ENCODE data around the gene CHD9. TPM values are rescaled to one million over a fixed set of nuclear protein-coding genes. Genes with fewer than 3 reads are reported as not detected.
A peak's percentile ranks its signal among the peaks of the same experiment; 100 is the strongest.

CHD9 gene
- total RNA-seq, 2 donors from 2014 or later = 56.3 to 62.6 TPM

DNA sequence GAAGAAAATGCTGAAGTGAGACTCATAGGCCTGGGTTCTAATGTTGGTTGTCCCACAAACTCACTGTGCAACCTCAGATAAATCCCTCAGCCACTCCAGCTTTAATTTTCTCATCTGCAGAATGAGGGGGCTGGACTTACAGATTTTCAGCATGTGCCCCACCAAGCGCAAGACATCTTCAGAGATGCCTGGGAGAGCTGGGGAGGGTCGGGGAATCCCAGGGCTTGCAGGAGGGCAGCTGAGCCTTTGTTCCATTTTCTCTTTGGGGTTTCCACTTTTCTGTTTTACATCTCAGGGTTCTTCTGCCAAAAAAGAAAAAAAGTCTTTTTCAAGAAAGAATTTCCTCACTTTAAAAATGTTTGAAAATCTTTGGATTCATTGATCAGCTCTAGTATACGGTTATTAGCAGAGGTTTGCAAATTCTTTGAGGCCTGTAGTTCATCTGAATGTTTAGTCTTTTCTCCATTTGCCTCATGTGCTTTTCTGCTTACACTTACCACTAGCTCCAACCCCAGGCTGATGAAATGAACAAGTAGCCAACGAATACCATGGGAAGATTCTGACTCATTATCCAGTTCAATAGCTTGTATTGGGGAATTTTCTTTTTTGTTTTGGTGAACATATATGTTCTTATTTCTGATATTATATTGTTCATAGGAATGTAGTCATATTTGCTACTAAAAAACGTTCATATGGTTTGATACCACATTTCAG lies 56.4 kb downstream of the CHD9 start:
- DNase-seq (ENCODE audit: low spot score) = no peak
- Histone ChIP-seq H3K4me3 (no peak overlapping the region), H3K27me3 (replicated peaks; ENCODE audit: insufficient read depth) (no peaks in the 10 kb centered on the region), H3K9me3 (no peaks in the 10 kb centered on the region), H3K36me3 (no peaks in the 10 kb centered on the region), H3K27ac (no peak overlapping the region), H3K4me1 (replicated peaks) (no peaks in the 10 kb centered on the region)
- intact Hi-C loops (cut with DNase I) = no loop called here
- TF ChIP-seq POLR2A (IDR thresholded peaks at IDR 0.05) = no peak
- TF ChIP-seq POLR2AphosphoS5 (IDR thresholded peaks at IDR 0.05) = no peak
- TF ChIP-seq, protein P1, sequence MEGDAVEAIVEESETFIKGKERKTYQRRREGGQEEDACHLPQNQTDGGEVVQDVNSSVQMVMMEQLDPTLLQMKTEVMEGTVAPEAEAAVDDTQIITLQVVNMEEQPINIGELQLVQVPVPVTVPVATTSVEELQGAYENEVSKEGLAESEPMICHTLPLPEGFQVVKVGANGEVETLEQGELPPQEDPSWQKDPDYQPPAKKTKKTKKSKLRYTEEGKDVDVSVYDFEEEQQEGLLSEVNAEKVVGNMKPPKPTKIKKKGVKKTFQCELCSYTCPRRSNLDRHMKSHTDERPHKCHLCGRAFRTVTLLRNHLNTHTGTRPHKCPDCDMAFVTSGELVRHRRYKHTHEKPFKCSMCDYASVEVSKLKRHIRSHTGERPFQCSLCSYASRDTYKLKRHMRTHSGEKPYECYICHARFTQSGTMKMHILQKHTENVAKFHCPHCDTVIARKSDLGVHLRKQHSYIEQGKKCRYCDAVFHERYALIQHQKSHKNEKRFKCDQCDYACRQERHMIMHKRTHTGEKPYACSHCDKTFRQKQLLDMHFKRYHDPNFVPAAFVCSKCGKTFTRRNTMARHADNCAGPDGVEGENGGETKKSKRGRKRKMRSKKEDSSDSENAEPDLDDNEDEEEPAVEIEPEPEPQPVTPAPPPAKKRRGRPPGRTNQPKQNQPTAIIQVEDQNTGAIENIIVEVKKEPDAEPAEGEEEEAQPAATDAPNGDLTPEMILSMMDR (IDR thresholded peaks at IDR 0.05) = no peak
- WGBS = 81% methylated on average over 5 of the region's 5 CpGs

DNA sequence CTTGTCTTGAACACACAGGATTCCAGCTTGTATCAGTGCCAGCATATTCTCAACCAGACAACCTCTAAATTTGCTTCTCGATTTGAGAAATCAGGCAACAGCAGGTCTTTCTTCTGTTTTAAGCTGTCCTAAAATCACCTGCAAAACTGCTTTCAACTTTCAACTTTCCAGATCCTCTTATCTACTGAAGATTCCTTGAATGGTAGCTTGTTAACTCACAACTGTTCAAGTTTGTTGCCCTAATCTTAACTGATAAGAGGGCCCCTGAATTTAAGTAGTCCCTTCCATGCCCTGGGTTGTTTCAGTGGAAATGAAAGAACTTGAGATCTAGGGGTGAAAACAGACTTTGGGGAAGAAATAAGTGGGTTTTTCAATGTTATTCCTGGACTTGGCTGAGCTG lies 57.2 kb downstream of the CHD9 start:
- TF ChIP-seq, protein P1 (IDR thresholded peaks at IDR 0.05) = no peak
- TF ChIP-seq POLR2AphosphoS5 (IDR thresholded peaks at IDR 0.05) = no peak
- no peak for TF ChIP-seq POLR2A (IDR thresholded peaks at IDR 0.05)
- Histone ChIP-seq H3K4me3 (no peak overlapping the region), H3K27ac (peak overlapping the region in 1 of 2 donors; percentile 4), H3K27me3 (replicated peaks; ENCODE audit: insufficient read depth) (no peaks in the 10 kb centered on the region), H3K9me3 (no peaks in the 10 kb centered on the region), H3K4me1 (replicated peaks) (no peaks in the 10 kb centered on the region), H3K36me3 (no peaks in the 10 kb centered on the region)
- intact Hi-C loops (cut with DNase I) = no loop called here
- DNase-seq (ENCODE audit: low spot score) = no peak
- WGBS = 10% methylated on average over 1 of the region's 1 CpG

DNA sequence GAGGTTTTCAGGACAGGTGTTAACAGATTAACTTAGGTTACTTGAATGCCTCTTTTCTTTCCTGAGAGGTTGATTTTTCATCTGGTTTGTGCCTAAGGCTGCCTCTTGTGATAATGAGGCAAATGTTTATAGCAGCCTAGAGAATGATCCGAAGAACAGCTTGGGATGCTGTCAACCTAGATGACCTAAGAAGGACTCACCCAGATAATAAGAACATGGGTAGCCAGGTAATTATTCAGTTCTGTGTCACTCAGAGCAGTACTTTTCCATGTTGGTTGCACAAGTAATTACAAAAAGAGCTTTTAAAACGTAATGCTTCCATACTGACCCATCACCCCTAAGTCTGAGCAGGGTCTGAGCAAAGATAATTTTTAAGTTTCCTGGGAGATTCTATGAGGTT lies 60.3 kb downstream of the CHD9 start:
- Histone ChIP-seq H3K36me3 (no peaks in the 10 kb centered on the region), H3K9me3 (no peaks in the 10 kb centered on the region), H3K4me3 (no peak overlapping the region), H3K27ac (no peak overlapping the region), H3K27me3 (replicated peaks; ENCODE audit: insufficient read depth) (no peaks in the 10 kb centered on the region), H3K4me1 (replicated peaks) (no peaks in the 10 kb centered on the region)
- no peak for DNase-seq (ENCODE audit: low spot score)
- no peak for TF ChIP-seq POLR2A (IDR thresholded peaks at IDR 0.05)
- TF ChIP-seq, protein P1 (IDR thresholded peaks at IDR 0.05) = no peak
- TF ChIP-seq POLR2AphosphoS5 (IDR thresholded peaks at IDR 0.05) = no peak
- intact Hi-C loops (cut with DNase I) = no loop called here
- 82% methylated on average over 2 of the region's 2 CpGs for WGBS

DNA sequence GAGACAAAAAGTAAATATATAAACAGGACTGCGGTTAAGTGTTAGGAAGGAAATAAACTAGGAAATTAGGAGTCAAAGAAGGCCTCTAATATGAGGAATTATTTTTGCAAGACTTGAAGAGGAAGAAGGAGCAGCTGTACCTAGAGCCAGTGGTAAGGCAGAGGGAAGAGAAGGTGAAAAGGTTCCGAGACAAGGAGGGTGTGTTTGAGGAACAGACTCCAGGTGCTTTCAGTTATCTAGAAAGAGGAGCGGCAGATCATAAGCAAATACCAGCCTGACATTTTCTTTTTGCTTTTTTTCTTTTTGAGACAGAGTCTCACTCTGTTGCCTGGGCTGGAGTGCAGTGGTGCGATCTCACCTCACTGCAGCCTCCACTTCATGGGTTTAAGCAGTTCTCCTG lies 61.0 kb downstream of the CHD9 start:
- Histone ChIP-seq H3K27ac (no peak overlapping the region), H3K9me3 (no peaks in the 10 kb centered on the region)
- intact Hi-C loops (cut with DNase I) = no loop called here

More for the DNA sequence above, 61.0 kb downstream of the CHD9 start:
- Histone ChIP-seq H3K4me1 (replicated peaks) (no peaks in the 10 kb centered on the region), H3K36me3 (no peaks in the 10 kb centered on the region), H3K27me3 (replicated peaks; ENCODE audit: insufficient read depth) (no peaks in the 10 kb centered on the region), H3K4me3 (no peak overlapping the region)
- 66% methylated on average over 4 of the region's 4 CpGs for WGBS
- TF ChIP-seq POLR2AphosphoS5 (IDR thresholded peaks at IDR 0.05) (no peak), POLR2A (IDR thresholded peaks at IDR 0.05) (no peak)
- TF ChIP-seq, protein P1 (IDR thresholded peaks at IDR 0.05) = no peak
- DNase-seq (ENCODE audit: low spot score) = no peak

All from prostate gland (tissue), 2 donors.